OCI-LY7 (cell line): Measurements from ENCODE around the gene MSRB3.

Source experiments
- EZH2phosphoT487 ChIP-seq: fragments of 200-600 bp; sonication (generic); IDR thresholded peaks from 2 replicates; pipeline ENCODE4 v1.6.1; 2018; ENCODE audit warnings: low read depth, borderline replicate concordance, mild to moderate bottlenecking, mixed run types, antibody characterized with exemption, low read length, moderate library complexity, mixed read lengths
- TF ChIP-seq, protein P1 (sequence below): fragments of 200-600 bp; sonication (generic); conservative IDR thresholded peaks from 2 replicates; pipeline ENCODE4 v1.5.1; 2014; ENCODE audit warnings: mild to moderate bottlenecking, antibody characterized with exemption, low read length, moderate library complexity, mixed read lengths

DNA sequence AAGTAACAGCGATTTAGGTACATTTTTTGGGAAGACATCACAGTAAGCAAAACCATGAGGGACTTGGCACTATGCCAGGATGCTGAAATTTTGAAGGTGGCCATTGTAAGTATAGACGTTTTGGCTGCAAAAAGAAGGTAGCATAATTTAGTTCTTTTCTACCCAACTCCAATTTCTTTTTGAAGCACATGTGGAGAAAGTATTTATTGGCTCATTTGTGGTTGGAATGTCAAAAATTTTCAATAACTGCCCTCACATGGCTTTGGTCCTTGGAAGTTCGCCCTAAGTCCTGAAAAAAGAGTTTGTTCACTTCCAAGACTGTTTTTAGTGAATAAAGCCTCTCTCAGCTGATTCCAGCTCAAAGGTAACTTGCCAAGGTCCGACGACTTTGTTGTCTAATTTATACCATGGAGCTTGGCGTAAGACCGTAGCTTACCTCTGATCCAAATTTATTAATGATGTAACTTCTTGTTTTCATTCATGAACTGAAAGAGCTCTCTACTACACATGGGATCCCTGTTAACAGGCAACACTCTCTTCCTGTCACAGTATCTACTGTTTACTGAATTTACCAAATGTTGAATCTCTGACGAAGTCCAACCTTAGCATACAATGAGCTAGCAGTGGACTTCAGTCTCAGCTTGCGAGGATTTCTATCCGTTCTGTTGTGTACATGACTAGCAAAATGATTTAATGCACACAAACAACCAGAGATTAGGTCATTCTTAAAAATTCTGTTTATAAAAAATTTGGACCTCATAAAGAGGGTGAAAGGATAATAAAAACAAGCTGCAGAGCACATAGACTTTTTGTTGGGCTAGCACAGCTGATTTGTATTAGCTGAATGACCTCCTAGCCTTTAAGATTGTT, 49.0 kb downstream of the MSRB3 start:
- TF ChIP-seq, protein P1, sequence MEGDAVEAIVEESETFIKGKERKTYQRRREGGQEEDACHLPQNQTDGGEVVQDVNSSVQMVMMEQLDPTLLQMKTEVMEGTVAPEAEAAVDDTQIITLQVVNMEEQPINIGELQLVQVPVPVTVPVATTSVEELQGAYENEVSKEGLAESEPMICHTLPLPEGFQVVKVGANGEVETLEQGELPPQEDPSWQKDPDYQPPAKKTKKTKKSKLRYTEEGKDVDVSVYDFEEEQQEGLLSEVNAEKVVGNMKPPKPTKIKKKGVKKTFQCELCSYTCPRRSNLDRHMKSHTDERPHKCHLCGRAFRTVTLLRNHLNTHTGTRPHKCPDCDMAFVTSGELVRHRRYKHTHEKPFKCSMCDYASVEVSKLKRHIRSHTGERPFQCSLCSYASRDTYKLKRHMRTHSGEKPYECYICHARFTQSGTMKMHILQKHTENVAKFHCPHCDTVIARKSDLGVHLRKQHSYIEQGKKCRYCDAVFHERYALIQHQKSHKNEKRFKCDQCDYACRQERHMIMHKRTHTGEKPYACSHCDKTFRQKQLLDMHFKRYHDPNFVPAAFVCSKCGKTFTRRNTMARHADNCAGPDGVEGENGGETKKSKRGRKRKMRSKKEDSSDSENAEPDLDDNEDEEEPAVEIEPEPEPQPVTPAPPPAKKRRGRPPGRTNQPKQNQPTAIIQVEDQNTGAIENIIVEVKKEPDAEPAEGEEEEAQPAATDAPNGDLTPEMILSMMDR, result no peak
- no peak for TF ChIP-seq EZH2phosphoT487
